ENCODE results near the gene TNS2. TPM values are rescaled to one million over a fixed set of nuclear protein-coding genes. Genes with fewer than 3 reads are reported as not detected.

The TNS2 gene
- total and polyA plus RNA-seq, 2 of the 13 experiments (the other 11 are each of a cell fraction or from before 2014, with no cell fraction given), result 8.9 to 20.4 TPM

DNA sequence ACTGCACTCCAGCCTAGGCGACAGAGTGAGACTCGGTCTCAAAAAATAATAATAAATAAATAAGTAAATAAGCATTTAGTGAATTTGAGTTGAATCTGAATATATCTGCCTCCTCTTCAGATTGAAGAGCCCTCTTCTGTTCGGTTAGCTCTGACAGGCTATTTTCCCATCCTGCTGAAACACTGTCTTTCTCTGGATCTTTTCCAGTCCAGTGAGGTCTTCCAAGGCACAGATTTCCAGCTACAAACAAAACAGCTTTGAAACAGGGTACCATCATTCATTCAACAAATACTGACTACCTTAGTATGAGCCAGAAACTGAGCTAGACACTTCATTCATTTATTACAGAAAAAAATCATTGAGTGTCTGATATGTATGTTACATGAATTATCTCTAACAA, 36.5 kb downstream of the TNS2 start:
- Histone ChIP-seq H3K27me3 (ENCODE audit: control insufficient read depth in 1 of 2, insufficient read depth in 2 of 2, low read length in 2 of 2) (peaks cover 0 to under 1% of the 10 kb centered on the region in 2 experiments; a peak in 1 of 5 replicates), H3K4me2 (ENCODE audit: low read depth, low read length) (no peak overlapping the region), H4K20me1 (ENCODE audit: insufficient read depth, low read length) (no peaks in the 10 kb centered on the region), H3K4me1 (ENCODE audit: insufficient read depth, low read length) (no peaks in the 10 kb centered on the region), H3K4me3 (replicated peaks in 1 of 3; ENCODE audit: insufficient read depth in 1 of 3, low read depth in 2 of 3, low read length in 3 of 3) (no peak overlapping the region), H3K27ac (ENCODE audit: extremely low read length, insufficient read depth, low read length) (no peak overlapping the region), H3K36me3 (replicated peaks in 1 of 2; ENCODE audit: control insufficient read depth in 1 of 2, insufficient read depth in 2 of 2, low read length in 2 of 2) (no peaks in the 10 kb centered on the region), H3K9ac (ENCODE audit: insufficient read depth, low read depth, low read length) (no peak overlapping the region), H3K79me2 (ENCODE audit: insufficient read depth, low read length) (no peaks in the 10 kb centered on the region), H2AFZ (ENCODE audit: low read length) (no peak overlapping the region), H3K9me3 (ENCODE audit: low read length) (no peaks in the 10 kb centered on the region)
- ChIA-PET POLR2A (no interaction called here), CTCF (ENCODE audit: low intra/inter-chr PET ratio, low total read pairs) (no interaction called here)
- 84% methylated on average over 3 of the region's 3 CpGs for WGBS (ENCODE audit: low lambda C conversion rate)
- ATAC-seq (no peak), DNase-seq (ENCODE audit: low spot score) (no peak), FAIRE-seq (no peak)
- no TSS peak for BruUV-seq (replicated peaks)
- in situ Hi-C loops (cut with HindIII; ENCODE audit: extremely low pct_ligation_motif_present, low pct_unique_long_range_greater_than_20kb), result no loop called here
- TF ChIP-seq MBD4 (IDR thresholded peaks at IDR 0.05; ENCODE audit: borderline replicate concordance, low read length) (no peak), SMARCC2 (IDR thresholded peaks at IDR 0.05) (no peak), ZNF10 (CRISPR knock-in tag; IDR thresholded peaks at IDR 0.05; ENCODE audit: borderline replicate concordance, low read depth) (no peak), FLYWCH1 (CRISPR knock-in tag; IDR thresholded peaks at IDR 0.05) (no peak), ZNF567 (CRISPR knock-in tag; IDR thresholded peaks at IDR 0.05; ENCODE audit: borderline replicate concordance) (no peak), HNF1A (IDR thresholded peaks at IDR 0.05; ENCODE audit: low read depth) (no peak), HNF1A (CRISPR knock-in tag; IDR thresholded peaks at IDR 0.05; ENCODE audit: borderline replicate concordance) (no peak), THAP11 (CRISPR knock-in tag; IDR thresholded peaks at IDR 0.05) (no peak), GFI1 (CRISPR knock-in tag; IDR thresholded peaks at IDR 0.05; ENCODE audit: borderline replicate concordance) (no peak), ZBTB21 (CRISPR knock-in tag; IDR thresholded peaks at IDR 0.05) (no peak)
- intact Hi-C loops (cut with micrococcal nuclease; ENCODE audit: unreplicated experiment), result no loop called here

Data from HepG2 (cell line).